ENCODE data around the gene NRP1. TPM values are rescaled to one million over a fixed set of nuclear protein-coding genes. Genes with fewer than 3 reads are reported as not detected.

The NRP1 gene
- total and polyA plus RNA-seq, 2 donors (not counting 3 experiments of a cell fraction or from before 2014, with no cell fraction given): 122 to 306 TPM

- ChIA-PET POLR2A (interaction anchor here (0.7 to 1.6 kb wide), 2 partner anchors 57 to 63 kb away, joined by 3 to 5 read pairs; no protein-coding TSS in a partner anchor), CTCF (interaction anchor here (1.2 to 3.2 kb wide), 3 partner anchors 19 to 1384 kb away, joined by 3 to 12 read pairs (median 3); no protein-coding TSS in a partner anchor)
- Histone ChIP-seq H2AFZ (ENCODE audit: low read depth, low read length) (no peak overlapping the region), H3K9me3 (replicated peaks; ENCODE audit: control insufficient read depth, insufficient read depth, low read length) (no peaks in the 10 kb centered on the region), H3K79me2 (ENCODE audit: control insufficient read depth, insufficient read depth, low read length) (peaks cover 19% of the 10 kb centered on the region), H3K36me3 (ENCODE audit: control insufficient read depth in 2 of 2, extremely low read depth in 1 of 2, insufficient read depth in 2 of 2, low read length in 2 of 2) (peaks cover 13 to 24% of the 10 kb centered on the region in 2 experiments), H3K4me3 (replicated peaks in 1 of 3; ENCODE audit: insufficient read depth in 1 of 3, low read depth in 1 of 3, low read length in 3 of 3) (peak overlapping the region in 1 of 3 experiments; percentile 12), H3K9me1 (replicated peaks; ENCODE audit: control insufficient read depth, extremely low read depth, insufficient read depth, low read length) (no peaks in the 10 kb centered on the region), H3K27ac (ENCODE audit: insufficient read depth, low read depth, low read length) (peak overlapping the region; percentile 100), H3K9ac (replicated peaks; ENCODE audit: extremely low read depth, insufficient read depth, low read length) (peak overlapping the region; percentile 94), H3K4me2 (ENCODE audit: insufficient read depth, low read length) (peak overlapping the region; percentile 28), H3K27me3 (ENCODE audit: control insufficient read depth in 2 of 2, insufficient read depth in 2 of 2, low read length in 2 of 2) (no peaks in the 10 kb centered on the region), H3K4me1 (ENCODE audit: control insufficient read depth, extremely low read depth, insufficient read depth, low read length) (peaks cover 86% of the 10 kb centered on the region), H4K20me1 (replicated peaks; ENCODE audit: control insufficient read depth, extremely low read depth, insufficient read depth, low read length) (no peaks in the 10 kb centered on the region)
- DNase-seq (ENCODE audit: low read depth, low spot score) (peak; percentile 88), FAIRE-seq (peak; percentile 80)
- intact Hi-C loops (cut with micrococcal nuclease): loop anchor here (1.0 to 5.0 kb wide), 5 partner anchors 12 to 295 kb away; partner anchors contain the start of gene ITGB1
- dilution Hi-C loops (cut with MboI; ENCODE audit: extremely low pct_ligation_motif_present, low sequenced_read_pairs): no loop called here
- TF ChIP-seq JUN (IDR thresholded peaks at IDR 0.05; ENCODE audit: borderline replicate concordance, insufficient read depth, insufficient read length, low read depth): peak; percentile 75
- TF ChIP-seq FOS (IDR thresholded peaks at IDR 0.05; ENCODE audit: borderline replicate concordance, insufficient read depth, low read length): peak; percentile 90
- no peak for TF ChIP-seq MYC (IDR thresholded peaks at IDR 0.05; ENCODE audit: low read depth, low read length)
- no peak for TF ChIP-seq MAX (IDR thresholded peaks at IDR 0.05; ENCODE audit: insufficient read depth, insufficient read length)
- no peak for TF ChIP-seq EZH2 (IDR thresholded peaks at IDR 0.05; ENCODE audit: borderline replicate concordance, low read depth, low read length, severe bottlenecking)
- TF ChIP-seq POLR2AphosphoS5 (IDR thresholded peaks at IDR 0.05; ENCODE audit: insufficient read depth, low read depth, low read length): no peak
- TF ChIP-seq CTCF (IDR thresholded peaks at IDR 0.05; ENCODE audit: extremely low read depth in 1 of 2, insufficient read depth in 1 of 2, low read depth in 1 of 2, low read length in 2 of 2): no peak
- peak; percentile 56 for TF ChIP-seq GATA2 (IDR thresholded peaks at IDR 0.05; ENCODE audit: insufficient read depth, insufficient read length, low read depth, low read length)
- no peak for TF ChIP-seq POLR2A (IDR thresholded peaks at IDR 0.05; ENCODE audit: low read depth, low read length)
- BruUV-seq (replicated peaks): no TSS peak
These were observed 81.7 kb downstream of the NRP1 start for GRCh38 chr10:33252794-33253203.

Measured in endothelial cell of umbilical vein (primary cell).